Stimulated activated memory B cell treated with anti-CD40 and anti-IgM and Interleukin-4, amounts not matched to agents 10 μg/mL and 1 μg/mL and 100 μg/mL, for 72 hours (primary cell): ENCODE results near the gene RPL39.
"Not testable (repeated sequence)": the region's sequence is repeated elsewhere in the genome, so short reads cannot be mapped to it uniquely, and the experiment has no call there.

Experiments
- ATAC-seq: fragments of 150-1000 bp; cut with Tn5 transposase; 2 replicates; pipeline ENCODE4 v1.10.0; 2021
- H3K27ac Mint-ChIP-seq: one replicate; pipeline ENCODE4 v1.8.0; 2022; ENCODE audit warnings: mild to moderate bottlenecking, mixed read lengths
- H3K27me3 Mint-ChIP-seq: one replicate; pipeline ENCODE4 v1.8.0; 2022; ENCODE audit warnings: mixed read lengths
- H3K36me3 Mint-ChIP-seq: one replicate; pipeline ENCODE4 v1.8.0; 2022; ENCODE audit warnings: mixed read lengths
- H3K4me1 Mint-ChIP-seq: one replicate; pipeline ENCODE4 v1.8.0; 2022; ENCODE audit warnings: mixed read lengths
- H3K4me3 Mint-ChIP-seq: one replicate; pipeline ENCODE4 v1.8.0; 2022; ENCODE audit warnings: mild to moderate bottlenecking, moderate library complexity, mixed read lengths
- H3K9me3 Mint-ChIP-seq: one replicate; pipeline ENCODE4 v1.8.0; 2022; ENCODE audit warnings: mixed read lengths

The RPL39 gene

GRCh38 chrX:119755981-119756533 is 35.4 kb downstream of the RPL39 start:
- ATAC-seq: peak; percentile 76
- peaks cover 47% of the 10 kb centered on the region for H3K4me1 Mint-ChIP-seq
- no peaks in the 10 kb centered on the region for H3K36me3 Mint-ChIP-seq
- no peaks in the 10 kb centered on the region for H3K9me3 Mint-ChIP-seq
- H3K4me3 Mint-ChIP-seq: peak overlapping the region; percentile 73
- peak overlapping the region; percentile 95 for H3K27ac Mint-ChIP-seq
- no peaks in the 10 kb centered on the region for H3K27me3 Mint-ChIP-seq

GRCh38 chrX:119753639-119754257 is 37.7 kb downstream of the RPL39 start:
- Mint-ChIP-seq H3K27me3 (no peaks in the 10 kb centered on the region), H3K4me1 (peaks cover 43% of the 10 kb centered on the region), H3K36me3 (no peaks in the 10 kb centered on the region), H3K9me3 (no peaks in the 10 kb centered on the region), H3K27ac (peak overlapping the region; percentile 95), H3K4me3 (no peak overlapping the region)
- ATAC-seq: no peak

DNA sequence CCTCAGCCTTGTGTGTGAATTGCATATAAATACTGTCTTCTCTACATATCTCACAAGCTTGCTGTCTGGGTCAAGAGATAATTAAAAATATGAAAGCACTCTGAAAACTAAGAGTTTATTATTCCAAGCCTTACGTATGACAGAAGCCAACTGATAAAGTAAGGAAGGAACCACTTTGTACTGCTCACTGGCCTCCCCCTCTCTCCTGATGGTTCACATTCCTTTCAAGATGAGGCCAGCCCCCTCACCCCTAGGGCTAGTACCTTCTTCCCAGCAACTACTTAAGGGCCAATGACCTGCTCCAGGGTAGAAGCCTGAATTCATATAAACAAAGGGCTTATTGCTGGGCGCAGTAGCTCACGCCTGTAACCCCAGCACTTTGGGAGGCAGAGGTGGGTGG is 38.4 kb downstream of the RPL39 start:
- peak overlapping the region; percentile 95 for H3K27ac Mint-ChIP-seq
- H3K36me3 Mint-ChIP-seq: no peaks in the 10 kb centered on the region

DNA sequence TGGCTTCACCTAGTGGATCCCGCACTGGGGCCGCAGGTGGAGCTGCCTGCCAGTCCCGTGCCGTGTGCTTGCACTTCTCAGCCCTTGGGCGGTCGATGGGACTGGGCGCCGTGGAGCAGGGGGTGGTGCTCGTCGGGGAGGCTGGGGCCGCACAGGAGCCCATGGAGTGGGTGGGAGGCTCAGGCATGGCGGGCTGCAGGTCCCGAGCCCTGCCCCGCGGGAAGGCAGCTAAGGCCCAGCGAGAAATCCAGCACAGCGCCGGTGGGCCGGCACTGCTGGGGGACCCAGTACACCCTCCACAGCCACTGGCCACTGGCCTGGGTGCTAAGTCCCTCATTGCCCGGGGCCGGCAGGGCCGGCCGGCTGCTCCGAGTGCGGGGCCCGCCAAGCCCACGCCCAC is 40.7 kb downstream of the RPL39 start:
- H3K36me3 Mint-ChIP-seq, H3K4me3 Mint-ChIP-seq, ATAC-seq, H3K27ac Mint-ChIP-seq, H3K9me3 Mint-ChIP-seq, H3K27me3 Mint-ChIP-seq: not testable (repeated sequence)
- peaks cover 21% of the 10 kb centered on the region for H3K4me1 Mint-ChIP-seq

More for the DNA sequence above, 38.4 kb downstream of the RPL39 start:
- Mint-ChIP-seq H3K27me3 (no peaks in the 10 kb centered on the region), H3K4me1 (peaks cover 43% of the 10 kb centered on the region), H3K9me3 (no peaks in the 10 kb centered on the region), H3K4me3 (no peak overlapping the region)
- no peak for ATAC-seq

GRCh38 chrX:119750131-119750530 is 41.3 kb downstream of the RPL39 start:
- H3K9me3 Mint-ChIP-seq, H3K4me3 Mint-ChIP-seq, H3K27ac Mint-ChIP-seq, H3K36me3 Mint-ChIP-seq, H3K27me3 Mint-ChIP-seq, ATAC-seq: not testable (repeated sequence)
- H3K4me1 Mint-ChIP-seq: peaks cover 15% of the 10 kb centered on the region

- H3K4me3 Mint-ChIP-seq: no peak overlapping the region
- no peak for ATAC-seq
- no peak overlapping the region for H3K27ac Mint-ChIP-seq
- no peaks in the 10 kb centered on the region for H3K27me3 Mint-ChIP-seq
- no peaks in the 10 kb centered on the region for H3K4me1 Mint-ChIP-seq
- no peaks in the 10 kb centered on the region for H3K9me3 Mint-ChIP-seq
- H3K36me3 Mint-ChIP-seq: no peaks in the 10 kb centered on the region
Measured at GRCh38 chrX:119745283-119745848, 46.1 kb downstream of the RPL39 start.

DNA sequence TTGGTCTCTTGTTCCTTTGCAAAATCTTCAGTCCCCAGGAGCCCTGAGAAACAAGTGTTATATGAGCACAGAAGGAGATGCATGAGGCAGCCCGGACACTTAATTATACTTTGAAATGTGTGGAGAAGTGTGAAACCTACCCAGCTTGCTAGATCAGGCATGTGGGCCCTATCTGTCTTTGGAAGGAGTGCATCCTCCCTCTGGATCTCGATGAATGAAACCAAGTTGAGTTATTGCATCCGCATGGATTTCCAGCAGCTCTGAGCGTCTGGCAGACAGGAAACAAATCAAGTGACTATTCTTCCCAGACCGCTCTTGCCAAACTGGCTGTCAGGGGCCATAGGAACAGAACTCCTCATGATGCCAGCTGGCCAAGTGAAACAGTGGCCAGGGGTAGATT is 52.7 kb downstream of the RPL39 start:
- no peaks in the 10 kb centered on the region for H3K9me3 Mint-ChIP-seq
- no peaks in the 10 kb centered on the region for H3K27me3 Mint-ChIP-seq
- no peaks in the 10 kb centered on the region for H3K4me1 Mint-ChIP-seq
- ATAC-seq: no peak
- H3K36me3 Mint-ChIP-seq: no peaks in the 10 kb centered on the region
- H3K27ac Mint-ChIP-seq: no peak overlapping the region
- H3K4me3 Mint-ChIP-seq: no peak overlapping the region
